ENCODE measurements around the gene ADGRF5.

Gene ADGRF5

GRCh38 chr6:46921731-46922130 is at the start of gene ADGRF5:
ADGRF5 (minus strand) TSS chr6:46921938; CDS start chr6:46906762, 15,176 bp downstream.
- DNase-seq (ENCODE audit: low read depth) = no peak
- H3K4me3 ChIP-seq (ENCODE audit: low read length) = no peak within 1 kb of the TSS
- TF ChIP-seq CTCF (conservative IDR thresholded peaks at IDR 0.05; ENCODE audit: low read depth, low read length) = no peak

GRCh38 chr6:46969206-46969605 is 47.5 kb upstream of the ADGRF5 start:
- H3K4me3 ChIP-seq (ENCODE audit: low read length) = no peak overlapping the region
- DNase-seq (ENCODE audit: low read depth) = no peak
- TF ChIP-seq CTCF (conservative IDR thresholded peaks at IDR 0.05; ENCODE audit: low read depth, low read length) = no peak

GRCh38 chr6:46967826-46968349 is 46.1 kb upstream of the ADGRF5 start:
- TF ChIP-seq CTCF (conservative IDR thresholded peaks at IDR 0.05; ENCODE audit: low read depth, low read length) = no peak
- no peak overlapping the region for H3K4me3 ChIP-seq (ENCODE audit: low read length)
- no peak for DNase-seq (ENCODE audit: low read depth)

GRCh38 chr6:46964716-46965519 is 43.2 kb upstream of the ADGRF5 start:
- DNase-seq (ENCODE audit: low read depth) = no peak
- TF ChIP-seq CTCF (conservative IDR thresholded peaks at IDR 0.05; ENCODE audit: low read depth, low read length) = no peak

GRCh38 chr6:46963626-46964025 is 41.9 kb upstream of the ADGRF5 start:
- H3K4me3 ChIP-seq (ENCODE audit: low read length) = no peak overlapping the region
- DNase-seq (ENCODE audit: low read depth) = no peak
- no peak for TF ChIP-seq CTCF (conservative IDR thresholded peaks at IDR 0.05; ENCODE audit: low read depth, low read length)

More at GRCh38 chr6:46964716-46965519, 43.2 kb upstream of the ADGRF5 start:
- no peak overlapping the region for H3K4me3 ChIP-seq (ENCODE audit: low read length)

- H3K4me3 ChIP-seq (ENCODE audit: low read length) = no peak overlapping the region
- no peak for TF ChIP-seq CTCF (conservative IDR thresholded peaks at IDR 0.05; ENCODE audit: low read depth, low read length)
- DNase-seq (ENCODE audit: low read depth) = no peak
These were observed 41.3 kb upstream of the ADGRF5 start for GRCh38 chr6:46963039-46963438.

- no peak overlapping the region for H3K4me3 ChIP-seq (ENCODE audit: low read length)
- no peak for DNase-seq (ENCODE audit: low read depth)
- TF ChIP-seq CTCF (conservative IDR thresholded peaks at IDR 0.05; ENCODE audit: low read depth, low read length) = no peak
These were observed 40.0 kb upstream of the ADGRF5 start for GRCh38 chr6:46961711-46962110.

Measured in retinal pigment epithelial cell (primary cell).